8988T (cell line): ENCODE results near the gene ZNF765.
"Not testable (repeated sequence)": the region's sequence is repeated elsewhere in the genome, so short reads cannot be mapped to it uniquely, and the experiment has no call there.

Experiments used
- DNase-seq: peaks from one replicate; pipeline ENCODE4 v3.0.0; 2011

The ZNF765 gene

DNA sequence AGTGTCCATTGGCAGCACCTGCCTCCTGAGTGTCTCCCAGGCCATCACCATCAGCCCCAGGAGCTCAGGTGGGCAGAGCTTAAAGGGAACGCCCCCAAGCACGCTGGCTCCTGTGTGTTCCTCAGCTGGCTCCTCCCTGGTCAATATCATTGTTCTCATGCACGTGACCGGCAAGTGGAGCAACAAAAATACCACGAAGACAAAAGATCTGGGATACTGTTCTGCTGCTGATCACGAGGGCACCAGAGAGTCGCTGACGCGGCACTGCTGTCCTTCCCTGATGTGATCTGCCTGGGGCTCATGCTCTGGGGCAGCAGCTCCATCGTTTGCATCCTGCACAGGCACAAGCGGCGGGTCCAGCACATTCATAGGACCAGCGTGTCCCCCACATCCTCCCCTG is 28.1 kb downstream of the ZNF765 start:
- DNase-seq = not testable (repeated sequence)

DNA sequence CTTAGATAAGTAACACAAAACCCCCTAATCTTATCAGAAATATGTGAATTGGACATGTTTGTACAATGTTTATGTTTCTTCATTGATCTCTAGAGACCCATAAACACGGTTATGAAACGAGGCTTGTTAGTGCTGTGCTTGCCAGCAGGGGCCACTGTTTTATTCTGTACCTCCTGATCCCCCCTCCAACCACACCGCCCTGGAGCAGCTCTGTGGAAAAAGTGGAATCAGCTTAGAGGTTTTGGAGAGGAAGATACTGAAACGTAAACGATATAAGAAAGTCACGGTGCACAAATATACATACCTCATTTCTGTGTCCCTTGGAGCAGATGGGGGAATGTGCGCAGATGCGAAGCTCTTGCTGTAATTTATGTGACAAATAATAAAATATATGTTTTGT is 28.7 kb downstream of the ZNF765 start:
- DNase-seq = not testable (repeated sequence)

DNA sequence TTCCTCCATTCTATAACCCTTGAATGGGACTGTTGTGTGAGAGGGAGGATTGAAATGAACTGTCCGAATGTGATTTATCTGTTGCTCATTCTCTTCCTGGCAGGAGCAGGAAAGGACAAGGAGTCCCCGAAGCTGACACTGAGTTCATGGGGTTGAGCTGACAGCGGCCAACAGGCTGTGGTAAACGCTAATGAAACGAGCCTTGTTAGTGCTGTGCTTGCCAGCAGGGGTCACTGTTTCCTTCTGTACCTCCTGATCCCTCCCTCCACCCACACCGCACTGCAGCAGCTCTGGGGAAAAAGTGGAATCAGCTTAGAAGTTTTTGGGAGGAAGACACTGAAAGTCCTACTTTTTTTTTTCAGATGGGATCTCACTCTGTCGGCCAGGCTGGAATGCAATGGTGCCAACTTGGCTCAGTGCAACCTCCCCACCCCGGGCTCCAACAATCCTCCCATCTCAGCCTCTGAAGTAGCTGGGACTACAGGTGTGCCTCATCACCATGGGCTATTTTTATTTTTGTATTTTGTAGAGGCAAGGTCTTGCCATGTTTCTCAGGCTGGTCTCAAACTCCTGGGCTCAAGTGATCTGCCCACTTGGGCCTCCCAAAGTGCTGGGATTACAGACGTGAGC is 30.1 kb downstream of the ZNF765 start:
- DNase-seq = peak; percentile 29

DNA sequence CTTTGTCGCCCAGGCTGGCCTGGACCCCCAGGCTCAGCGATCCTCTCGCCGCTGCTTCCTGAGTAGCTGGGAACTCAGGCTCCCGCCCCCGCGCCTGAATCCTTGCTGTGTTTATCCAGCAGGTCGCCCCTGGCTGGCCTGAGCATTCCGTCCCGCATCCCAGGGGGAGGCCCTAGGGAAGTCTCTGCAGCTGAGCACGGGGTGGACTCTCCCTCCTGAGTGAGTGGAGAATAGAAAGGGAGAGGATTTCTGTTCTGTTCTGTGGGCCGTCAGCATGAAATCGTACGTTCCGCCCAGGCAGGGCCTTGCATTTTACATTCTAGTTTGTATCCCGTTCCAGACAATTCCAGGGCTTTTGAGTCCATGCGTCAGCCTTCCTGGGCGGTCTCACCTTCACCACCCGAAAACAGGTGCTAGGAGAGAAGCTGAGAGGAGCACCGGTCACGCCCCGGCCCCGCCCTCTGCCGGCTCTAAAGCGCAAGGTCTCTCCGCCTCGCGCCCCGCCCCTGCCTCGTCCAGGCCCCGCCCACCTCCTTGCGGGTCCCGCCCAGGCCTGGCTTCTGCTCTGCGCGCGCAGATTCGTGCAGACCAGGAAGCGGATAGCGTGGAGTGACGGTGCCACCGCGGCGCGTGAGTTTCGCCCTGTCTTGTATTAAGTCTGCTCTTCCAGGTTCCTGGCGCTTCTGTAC is 36.6 kb downstream of the ZNF765 start, which contains the start of gene ZNF761:
TSS of gene ZNF761 (plus strand) at position 586 of the 689 bp plus-strand sequence. CDS start 15,285 bp downstream, outside the sequence.
- peak; percentile 18 for DNase-seq

DNA sequence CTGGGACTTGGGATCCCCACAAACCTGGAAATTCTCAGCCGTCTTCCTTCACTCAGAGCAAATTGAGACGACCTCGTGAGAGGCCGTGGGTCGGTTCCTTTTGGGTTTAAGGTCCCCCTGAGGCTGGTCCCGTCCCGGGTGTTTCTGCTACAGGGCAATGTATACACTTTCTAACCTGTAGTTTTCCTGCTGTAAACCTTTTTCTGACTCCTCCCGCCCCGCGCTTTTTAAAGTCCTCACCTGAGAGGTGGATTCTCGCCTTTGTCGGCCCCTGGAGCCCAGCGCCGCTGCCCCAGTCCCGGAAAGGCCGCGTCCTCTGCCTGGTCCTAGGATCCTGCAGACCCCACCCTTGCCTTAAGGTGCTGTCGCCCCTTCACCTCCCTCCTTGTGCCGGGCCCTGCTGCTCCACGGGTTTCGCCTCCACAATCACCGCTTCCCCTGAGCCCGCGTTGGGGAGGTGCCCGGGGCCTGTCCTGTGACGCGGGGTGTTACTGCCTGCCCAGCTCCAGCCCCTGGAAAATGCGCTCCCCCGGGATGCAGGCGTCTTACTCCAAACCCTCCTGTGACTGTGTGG is 37.2 kb downstream of the ZNF765 start:
- no peak for DNase-seq

DNA sequence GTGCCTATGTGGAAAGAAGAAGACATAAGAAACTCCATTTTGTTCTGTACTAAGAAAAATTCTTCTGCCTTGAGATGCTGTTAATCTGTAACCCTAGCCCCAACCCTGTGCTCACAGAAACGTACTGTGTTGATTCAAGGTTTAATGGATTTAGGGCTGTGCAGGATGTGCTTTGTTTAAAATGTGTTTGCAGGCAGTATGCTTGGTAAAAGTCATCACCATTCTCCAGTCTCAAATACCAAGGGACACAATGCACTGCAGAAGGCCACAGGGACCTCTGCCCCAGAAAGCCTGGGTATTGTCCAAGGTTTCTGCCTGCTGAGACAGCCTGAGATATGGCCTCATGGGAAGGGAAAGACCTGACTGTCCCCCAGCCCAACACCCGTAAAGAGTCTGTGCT is 48.9 kb downstream of the ZNF765 start:
- DNase-seq = not testable (repeated sequence)

DNA sequence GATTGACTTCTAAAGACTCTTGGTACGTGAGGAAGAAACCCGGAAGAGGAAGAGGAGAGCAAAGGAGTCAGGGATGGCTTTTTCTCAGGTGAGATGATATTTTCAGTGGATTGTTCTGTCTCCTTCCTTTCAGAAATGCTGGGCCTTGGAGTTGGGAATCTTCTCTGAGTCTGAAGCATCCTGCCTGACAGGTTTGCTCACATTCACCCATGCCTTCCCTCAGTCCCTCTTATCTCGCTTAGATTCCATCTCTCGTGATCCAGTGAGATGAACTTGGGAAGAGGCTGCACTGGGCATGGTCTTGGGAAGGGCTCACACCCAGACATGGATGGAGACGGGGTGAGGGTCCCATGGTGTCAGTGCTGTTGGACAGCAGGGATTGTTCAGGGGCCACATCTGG is 52.2 kb downstream of the ZNF765 start:
- not testable (repeated sequence) for DNase-seq

DNA sequence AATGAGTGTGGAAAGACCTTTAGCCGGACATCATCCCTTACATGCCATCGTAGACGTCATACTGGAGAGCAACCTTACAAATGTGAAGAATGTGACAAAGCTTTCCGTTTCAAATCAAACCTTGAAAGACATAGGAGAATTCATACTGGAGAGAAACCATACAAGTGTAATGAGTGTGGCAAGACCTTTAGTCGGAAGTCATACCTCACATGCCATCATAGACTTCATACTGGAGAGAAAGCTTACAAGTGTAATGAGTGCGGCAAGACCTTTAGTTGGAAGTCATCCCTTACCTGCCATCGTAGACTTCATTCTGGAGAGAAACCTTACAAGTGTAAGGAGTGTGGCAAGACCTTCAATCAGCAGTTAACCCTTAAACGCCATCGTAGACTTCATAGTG is 60.9 kb downstream of the ZNF765 start:
- DNase-seq = no peak

DNA sequence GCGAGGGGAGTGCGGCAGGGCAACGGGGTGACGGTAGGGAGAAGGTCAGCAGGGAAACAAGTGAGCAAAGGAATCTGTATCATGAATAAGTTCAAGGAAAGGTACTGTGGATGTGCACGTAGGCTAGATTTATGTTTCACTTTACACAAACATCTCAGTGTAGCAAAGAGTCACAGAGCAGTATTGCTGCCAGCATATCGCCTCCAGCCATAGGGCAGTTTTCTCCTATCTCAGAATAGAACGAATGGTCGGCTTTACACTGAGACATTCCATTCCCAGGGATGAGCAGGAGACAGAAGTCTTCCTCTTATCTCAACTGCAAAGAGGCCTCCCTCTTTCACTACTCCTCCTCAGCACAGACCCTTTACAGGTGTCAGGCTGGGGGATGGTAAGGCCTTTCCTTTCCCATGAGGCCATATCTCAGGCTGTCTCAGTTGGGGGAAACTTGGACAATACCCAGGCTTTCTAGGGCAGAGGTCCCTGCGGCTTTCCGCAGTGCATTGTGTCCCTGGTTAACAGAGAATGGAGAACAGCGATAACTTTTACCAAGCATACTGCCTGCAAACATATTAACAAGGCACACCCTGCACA is 65.3 kb downstream of the ZNF765 start:
- not testable (repeated sequence) for DNase-seq

DNA sequence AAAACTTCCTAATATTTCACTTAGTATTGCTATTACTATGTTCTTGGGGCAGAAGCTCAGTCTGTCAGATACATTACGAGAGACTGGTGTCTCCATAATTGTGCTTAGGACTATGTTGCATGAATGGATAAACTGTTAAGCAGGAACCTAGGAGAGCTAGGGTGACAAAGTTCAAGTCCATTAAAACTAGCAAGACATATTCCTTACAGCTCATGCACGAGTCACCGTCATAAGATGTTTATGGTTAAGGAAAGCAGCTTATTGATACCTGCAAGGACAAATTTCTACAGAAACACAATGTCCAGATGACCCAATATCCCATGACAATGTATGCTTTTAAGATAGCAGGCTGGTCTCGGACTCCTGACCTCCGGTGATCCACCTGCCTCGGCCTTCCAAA is 66.9 kb downstream of the ZNF765 start:
- DNase-seq = no peak

DNA sequence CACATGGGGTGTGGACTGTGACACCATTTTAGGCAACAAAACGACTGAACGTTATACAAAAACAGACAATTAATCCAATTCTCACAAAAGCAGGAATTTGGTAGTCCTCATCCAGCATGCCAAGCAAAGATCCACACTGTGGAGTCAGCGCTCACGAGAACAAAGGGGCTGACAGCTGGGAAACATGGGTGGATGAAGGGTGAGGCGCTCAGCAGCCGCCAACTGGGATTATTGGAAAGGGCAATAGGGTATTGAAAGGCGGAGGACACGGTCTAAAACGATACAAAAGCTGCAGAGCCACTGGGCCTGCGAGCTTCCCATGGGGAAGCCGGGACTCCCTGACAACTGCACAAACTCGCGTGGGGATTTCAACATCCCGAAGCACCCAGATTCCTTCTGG is 67.9 kb downstream of the ZNF765 start:
- DNase-seq = no peak

DNA sequence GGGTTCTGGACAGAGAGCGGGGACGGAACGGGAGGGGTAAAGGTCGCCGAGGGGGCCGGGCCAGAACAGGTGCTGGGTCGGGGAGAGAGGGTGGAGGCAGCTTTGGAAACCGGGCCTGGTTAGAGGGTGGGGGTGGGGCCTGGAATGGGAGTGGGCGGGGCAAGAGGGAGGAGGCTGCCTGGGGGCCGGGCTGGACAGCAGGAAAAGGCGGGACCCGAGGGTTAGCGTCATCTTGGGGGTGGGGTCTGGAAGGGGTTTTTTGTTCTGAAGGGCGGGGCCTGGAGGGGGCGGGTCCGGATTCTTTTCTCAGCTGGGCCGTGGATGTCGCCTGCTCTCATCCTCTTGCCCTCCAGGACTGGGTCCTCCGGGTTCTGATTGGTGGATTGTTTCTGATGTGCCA is 68.3 kb downstream of the ZNF765 start:
- DNase-seq = no peak

DNA sequence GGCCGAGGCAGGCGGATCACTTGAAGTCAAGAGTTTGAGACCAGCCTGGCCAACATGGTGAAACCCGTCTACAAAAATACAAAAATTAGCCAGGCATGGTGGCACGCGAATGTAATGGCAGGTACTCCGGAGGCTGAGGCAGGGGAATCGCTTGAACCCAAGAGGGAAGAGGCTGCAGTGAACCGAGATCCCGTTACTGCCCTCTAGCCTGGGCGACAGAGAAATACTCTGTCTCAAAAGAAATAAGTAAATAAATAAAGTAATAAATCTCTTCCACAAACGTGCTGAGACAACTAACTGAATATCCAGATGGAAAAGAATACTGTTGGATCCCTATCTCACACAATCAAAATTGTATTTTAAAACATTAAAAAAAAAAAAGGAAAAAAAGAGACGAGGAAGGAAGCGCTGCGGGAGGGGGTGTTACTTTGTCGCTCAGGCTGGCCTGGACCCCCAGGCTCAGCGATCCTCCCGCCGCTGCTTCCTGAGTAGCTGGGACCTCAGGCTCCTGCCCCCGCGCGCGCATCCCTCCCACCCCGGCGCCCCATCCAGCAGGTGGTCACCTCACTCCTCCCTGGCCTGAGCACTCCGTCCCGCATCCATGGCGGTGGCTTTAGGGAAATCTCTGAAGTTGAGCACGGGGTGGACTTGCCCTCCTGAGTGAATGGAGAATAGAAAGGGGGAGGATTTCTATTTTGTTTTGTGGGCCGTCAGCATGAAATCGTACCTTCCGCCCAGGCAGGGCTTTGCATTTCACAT is 72.0 kb downstream of the ZNF765 start:
- peak; percentile 6 for DNase-seq

DNA sequence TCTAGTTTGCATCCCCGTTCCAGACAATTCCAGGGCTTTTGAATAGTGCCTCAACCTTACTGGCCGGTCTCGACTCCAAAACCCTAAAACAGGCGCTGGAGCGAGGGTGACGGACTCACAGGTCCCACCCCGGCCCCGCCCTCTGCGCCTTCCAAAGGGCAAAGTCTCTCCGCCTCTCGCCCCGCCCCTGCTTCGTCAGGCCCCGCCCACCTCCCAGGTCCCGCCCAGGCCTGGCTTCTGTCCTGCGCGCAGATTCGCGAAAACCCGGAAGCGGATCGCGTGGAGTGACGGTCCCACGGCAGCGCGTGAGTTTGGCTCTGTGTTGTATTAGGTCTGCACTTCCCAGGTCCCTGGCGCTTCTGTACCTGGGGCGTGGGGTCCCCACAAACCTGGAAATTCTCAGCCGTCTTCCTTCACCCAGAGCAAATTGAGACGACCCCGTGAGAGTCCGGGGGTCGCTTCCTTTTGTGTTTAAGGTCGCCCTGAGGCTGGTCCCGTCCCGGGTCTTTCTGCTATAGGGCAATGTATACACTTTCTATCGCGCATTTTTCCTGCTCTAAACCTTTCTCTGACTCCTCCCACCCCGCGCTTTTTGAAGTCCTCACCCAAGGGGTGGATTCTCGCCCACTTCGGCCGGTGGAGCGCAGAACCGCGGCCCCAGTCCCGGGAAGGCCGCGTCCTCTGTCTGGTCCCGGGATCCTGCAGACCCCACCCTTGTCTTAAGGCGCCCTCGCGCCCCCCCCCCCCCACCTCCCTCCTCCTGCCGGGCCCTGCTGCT is 72.7 kb downstream of the ZNF765 start, which contains the start of gene ZNF813:
TSS of gene ZNF813 (plus strand) at position 249 of the 778 bp plus-strand sequence. CDS start 16,090 bp downstream, outside the sequence.
- DNase-seq = peak; percentile 46

DNA sequence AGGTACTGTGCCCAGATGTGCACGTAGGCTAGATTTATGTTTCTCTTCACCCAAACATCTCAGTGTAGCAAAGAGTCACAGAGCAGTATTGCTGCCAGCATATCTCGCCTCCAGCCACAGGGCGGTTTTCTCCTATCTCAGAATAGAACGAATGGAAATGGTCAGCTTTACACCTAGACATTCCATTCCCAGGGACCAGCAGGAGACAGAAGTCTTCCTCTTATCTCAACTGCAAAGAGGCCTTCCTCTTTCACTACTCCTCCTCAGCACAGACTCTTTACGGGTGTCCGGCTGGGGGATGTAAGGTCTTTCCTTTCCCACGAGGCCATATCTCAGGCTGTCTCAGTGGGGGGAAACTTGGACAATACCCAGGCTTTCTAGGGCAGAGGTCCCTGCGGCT is 73.7 kb downstream of the ZNF765 start:
- not testable (repeated sequence) for DNase-seq

DNA sequence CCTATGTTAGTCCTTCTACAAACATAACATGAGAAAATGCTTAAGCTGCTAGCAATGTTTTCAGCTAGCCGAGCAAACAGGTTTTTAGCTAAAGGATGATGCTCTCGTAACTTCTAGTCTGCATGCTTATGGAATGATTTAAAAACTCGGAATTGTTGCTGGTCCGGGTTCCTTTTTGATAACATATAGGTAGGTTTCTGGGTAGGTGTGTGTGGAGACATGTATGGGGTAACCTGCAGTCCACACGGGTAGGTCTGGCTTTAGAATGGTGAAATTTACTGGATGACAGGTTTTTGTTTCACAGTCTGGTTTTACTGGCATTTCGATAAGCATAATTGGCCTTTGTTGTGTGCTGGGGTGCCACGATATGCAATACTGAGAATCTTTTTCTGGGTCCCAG is 77.0 kb downstream of the ZNF765 start:
- DNase-seq = no peak

DNA sequence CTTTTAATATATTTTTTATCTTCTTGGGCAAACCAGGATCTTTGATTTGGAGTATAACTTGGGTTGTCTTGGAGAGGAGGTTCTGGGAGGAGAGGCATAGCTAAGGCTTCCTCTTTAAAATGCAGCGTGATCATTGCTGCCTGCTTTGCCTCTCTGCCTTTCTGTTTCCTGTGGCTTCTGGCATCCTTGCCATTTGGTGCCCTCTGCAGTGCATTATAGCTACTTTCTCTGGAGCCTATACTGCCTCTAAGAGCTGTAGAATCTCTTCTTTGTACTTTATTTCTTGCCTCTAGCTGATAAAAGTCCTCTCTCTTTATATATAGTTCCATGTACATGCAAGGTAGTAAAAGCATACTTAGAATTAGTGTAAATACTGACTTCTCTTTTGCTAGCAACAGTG is 79.9 kb downstream of the ZNF765 start:
- not testable (repeated sequence) for DNase-seq

DNA sequence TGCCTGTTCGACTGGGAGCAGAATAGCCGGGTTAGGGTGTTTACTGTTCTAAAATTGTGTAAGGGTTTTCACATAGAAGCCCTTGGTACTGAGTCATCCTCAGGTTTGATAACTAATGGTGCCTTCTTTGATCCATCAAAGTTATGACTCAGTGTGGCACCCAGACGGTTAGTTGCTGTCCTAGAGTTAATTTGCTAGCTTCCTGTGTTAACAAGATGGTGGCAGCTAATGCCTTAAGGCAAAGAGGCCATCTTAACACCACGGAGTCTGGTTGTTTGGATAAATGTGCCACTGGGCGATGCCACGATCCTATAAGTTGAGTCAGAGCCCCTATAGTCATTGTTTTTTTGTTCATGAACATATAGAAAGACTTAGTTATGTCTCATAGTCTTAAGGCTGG is 80.5 kb downstream of the ZNF765 start:
- not testable (repeated sequence) for DNase-seq
